ENCODE data around the gene SLC9A3. TPM values are rescaled to one million over a fixed set of nuclear protein-coding genes. Genes with fewer than 3 reads are reported as not detected.

The SLC9A3 gene
- total RNA-seq, 3 donors from 2014 or later (not counting 1 experiment from before 2014, with no cell fraction given) = 0.61 to 1.1 (median 0.73) TPM

DNA sequence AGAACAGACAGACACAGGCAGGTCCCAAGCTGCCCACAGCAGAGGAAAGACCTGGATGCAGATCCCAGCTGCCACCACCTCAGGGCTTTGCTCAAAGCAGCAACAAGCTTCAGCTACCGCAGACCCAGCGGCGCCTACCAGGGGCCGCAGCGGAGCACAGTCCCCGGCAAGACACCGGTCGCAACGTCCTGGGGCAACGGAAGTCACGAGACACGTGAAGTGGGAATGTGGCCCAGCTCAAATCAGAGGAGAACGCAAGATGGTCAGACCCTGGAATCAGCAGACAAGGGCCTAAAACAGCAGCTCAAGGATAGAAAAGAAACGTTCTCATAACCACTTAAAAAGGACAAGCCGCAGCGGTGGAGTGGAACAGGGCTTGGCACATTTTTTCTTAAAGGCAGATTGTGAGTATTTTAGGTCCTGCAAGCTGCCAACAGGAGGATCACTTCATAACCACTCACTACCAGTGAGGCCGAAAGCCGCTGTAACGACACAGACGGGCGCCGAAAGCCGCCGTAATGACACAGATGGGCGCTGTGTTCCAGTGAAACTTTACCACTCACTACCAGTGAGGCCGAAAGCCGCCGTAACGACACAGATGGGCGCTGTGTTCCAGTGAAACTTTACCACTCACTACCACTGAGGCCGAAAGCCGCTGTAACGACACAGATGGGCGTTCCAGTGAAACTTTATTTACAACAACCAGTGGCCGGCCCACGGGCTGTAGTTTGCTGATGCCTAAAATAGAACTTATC, 21.7 kb downstream of the SLC9A3 start:
- Histone ChIP-seq H3K4me3 (ENCODE audit: low read length) (no peak overlapping the region), H3K4me1 (ENCODE audit: control insufficient read depth, insufficient read depth, low read length) (no peaks in the 10 kb centered on the region), H3K27me3 (ENCODE audit: control insufficient read depth, insufficient read depth, low read length) (peaks cover 4% of the 10 kb centered on the region), H3K36me3 (ENCODE audit: control insufficient read depth, insufficient read depth, low read length) (no peaks in the 10 kb centered on the region), H3K9me3 (ENCODE audit: control insufficient read depth, insufficient read depth, low read length) (no peaks in the 10 kb centered on the region), H3K27ac (ENCODE audit: low read length) (no peak overlapping the region)
- TF ChIP-seq, protein P1, sequence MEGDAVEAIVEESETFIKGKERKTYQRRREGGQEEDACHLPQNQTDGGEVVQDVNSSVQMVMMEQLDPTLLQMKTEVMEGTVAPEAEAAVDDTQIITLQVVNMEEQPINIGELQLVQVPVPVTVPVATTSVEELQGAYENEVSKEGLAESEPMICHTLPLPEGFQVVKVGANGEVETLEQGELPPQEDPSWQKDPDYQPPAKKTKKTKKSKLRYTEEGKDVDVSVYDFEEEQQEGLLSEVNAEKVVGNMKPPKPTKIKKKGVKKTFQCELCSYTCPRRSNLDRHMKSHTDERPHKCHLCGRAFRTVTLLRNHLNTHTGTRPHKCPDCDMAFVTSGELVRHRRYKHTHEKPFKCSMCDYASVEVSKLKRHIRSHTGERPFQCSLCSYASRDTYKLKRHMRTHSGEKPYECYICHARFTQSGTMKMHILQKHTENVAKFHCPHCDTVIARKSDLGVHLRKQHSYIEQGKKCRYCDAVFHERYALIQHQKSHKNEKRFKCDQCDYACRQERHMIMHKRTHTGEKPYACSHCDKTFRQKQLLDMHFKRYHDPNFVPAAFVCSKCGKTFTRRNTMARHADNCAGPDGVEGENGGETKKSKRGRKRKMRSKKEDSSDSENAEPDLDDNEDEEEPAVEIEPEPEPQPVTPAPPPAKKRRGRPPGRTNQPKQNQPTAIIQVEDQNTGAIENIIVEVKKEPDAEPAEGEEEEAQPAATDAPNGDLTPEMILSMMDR (IDR thresholded peaks at IDR 0.05) = no peak
- intact Hi-C loops (cut with micrococcal nuclease) = no loop called here
- DNase-seq = no peak
- H3K36me3 Mint-ChIP-seq = no peaks in the 10 kb centered on the region
- H3K4me1 Mint-ChIP-seq = peaks cover 3 to 6% of the 10 kb centered on the region in 2 donors
- no peak overlapping the region for H3K4me3 Mint-ChIP-seq
- 72% methylated on average over 36 of the region's 36 CpGs for WGBS (ENCODE audit: insufficient coverage)
- no peak overlapping the region for H3K27ac Mint-ChIP-seq
- H3K27me3 Mint-ChIP-seq (ENCODE audit: low read depth in 2 of 2) = peaks cover 8 to 12% of the 10 kb centered on the region in 2 donors
- H3K9me3 Mint-ChIP-seq = no peaks in the 10 kb centered on the region
- ATAC-seq = peak in 1 of 3 donors; percentile 42

DNA sequence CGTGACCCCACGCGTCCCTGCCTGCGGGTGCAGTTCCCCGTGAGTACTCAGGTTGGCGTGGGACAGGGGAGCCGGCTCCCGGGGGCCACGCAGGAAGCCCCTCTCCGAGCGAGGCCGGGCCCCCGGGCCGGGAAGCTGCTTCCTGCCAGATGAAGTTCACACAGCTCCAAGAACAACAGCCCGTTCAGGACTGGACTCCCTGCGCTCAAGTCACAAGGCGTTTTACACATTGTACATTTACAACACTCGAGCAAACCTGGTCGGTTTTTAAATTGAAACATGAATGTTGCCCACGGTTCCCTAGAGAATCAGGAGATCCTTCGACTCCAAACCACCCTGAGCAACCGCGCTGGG, 22.4 kb downstream of the SLC9A3 start:
- DNase-seq = no peak
- Histone ChIP-seq H3K4me3 (ENCODE audit: low read length) (no peak overlapping the region), H3K27me3 (ENCODE audit: control insufficient read depth, insufficient read depth, low read length) (peaks cover 4% of the 10 kb centered on the region), H3K4me1 (ENCODE audit: control insufficient read depth, insufficient read depth, low read length) (no peaks in the 10 kb centered on the region), H3K9me3 (ENCODE audit: control insufficient read depth, insufficient read depth, low read length) (no peaks in the 10 kb centered on the region), H3K36me3 (ENCODE audit: control insufficient read depth, insufficient read depth, low read length) (no peaks in the 10 kb centered on the region), H3K27ac (ENCODE audit: low read length) (no peak overlapping the region)
- Mint-ChIP-seq H3K36me3 (no peaks in the 10 kb centered on the region), H3K27me3 (ENCODE audit: low read depth in 2 of 2) (peaks cover 8 to 12% of the 10 kb centered on the region in 2 donors), H3K4me3 (no peak overlapping the region), H3K4me1 (peaks cover 3 to 6% of the 10 kb centered on the region in 2 donors), H3K9me3 (no peaks in the 10 kb centered on the region), H3K27ac (no peak overlapping the region)
- 17% methylated on average over 23 of the region's 23 CpGs for WGBS (ENCODE audit: insufficient coverage)
- intact Hi-C loops (cut with micrococcal nuclease) = no loop called here
- TF ChIP-seq, protein P1 (IDR thresholded peaks at IDR 0.05) = no peak
- ATAC-seq = no peak

DNA sequence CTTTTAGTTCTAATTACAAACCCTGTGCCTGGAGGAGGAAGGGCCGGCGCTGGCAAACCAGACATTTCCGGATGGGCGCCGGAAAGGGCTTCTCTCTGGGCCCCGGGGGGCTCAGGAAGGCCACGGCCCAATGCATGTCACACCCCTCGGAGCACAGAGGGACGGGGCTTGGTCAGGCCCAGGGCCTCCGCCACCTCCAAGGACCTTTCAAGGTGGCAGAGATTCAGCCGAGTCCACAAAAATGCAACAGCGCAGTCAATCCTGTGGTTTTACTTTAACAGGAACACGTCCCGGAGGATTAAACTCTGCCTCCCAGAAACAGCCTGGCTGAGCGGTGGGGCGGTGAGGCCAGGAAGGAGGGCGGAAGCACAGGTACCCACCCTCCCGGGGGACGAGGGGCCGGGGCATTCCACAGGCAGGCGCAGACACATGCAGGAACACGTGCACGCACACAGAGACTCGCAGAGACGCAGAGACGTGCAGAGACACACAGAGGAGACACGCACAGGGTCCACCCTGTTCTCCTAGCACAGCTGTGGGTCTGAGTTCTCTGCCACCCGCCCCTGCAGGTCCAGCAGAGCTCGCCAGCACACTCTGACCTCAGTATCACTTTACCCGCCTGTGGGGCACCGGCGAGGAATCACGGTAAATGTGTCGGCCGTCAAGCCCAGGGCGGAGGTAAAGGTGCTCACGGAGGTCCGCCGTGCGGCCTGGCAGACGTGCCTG, 23.0 kb downstream of the SLC9A3 start:
- peaks cover 8 to 12% of the 10 kb centered on the region in 2 donors for H3K27me3 Mint-ChIP-seq (ENCODE audit: low read depth in 2 of 2)
- DNase-seq (no peak), ATAC-seq (no peak)
- H3K9me3 ChIP-seq (ENCODE audit: control insufficient read depth, insufficient read depth, low read length) = no peaks in the 10 kb centered on the region
- no peak overlapping the region for H3K27ac ChIP-seq (ENCODE audit: low read length)
- no peak overlapping the region for H3K4me3 Mint-ChIP-seq
- H3K4me3 ChIP-seq (ENCODE audit: low read length) = no peak overlapping the region
- intact Hi-C loops (cut with micrococcal nuclease) = no loop called here
- no peaks in the 10 kb centered on the region for H3K36me3 Mint-ChIP-seq
- peaks cover 3 to 6% of the 10 kb centered on the region in 2 donors for H3K4me1 Mint-ChIP-seq
- 73% methylated on average over 41 of the region's 41 CpGs for WGBS (ENCODE audit: insufficient coverage)
- no peak overlapping the region for H3K27ac Mint-ChIP-seq
- no peaks in the 10 kb centered on the region for H3K4me1 ChIP-seq (ENCODE audit: control insufficient read depth, insufficient read depth, low read length)
- H3K36me3 ChIP-seq (ENCODE audit: control insufficient read depth, insufficient read depth, low read length) = no peaks in the 10 kb centered on the region
- no peaks in the 10 kb centered on the region for H3K9me3 Mint-ChIP-seq
- TF ChIP-seq, protein P1 (IDR thresholded peaks at IDR 0.05) = no peak
- peaks cover 4% of the 10 kb centered on the region for H3K27me3 ChIP-seq (ENCODE audit: control insufficient read depth, insufficient read depth, low read length)
